A549 (cell line): ENCODE measurements around the gene TRABD2A.

Source experiments
- CBX2 ChIP-seq: fragments of 200-600 bp; sonication (generic); IDR thresholded peaks from 2 replicates; pipeline ENCODE4 v1.6.1; 2016; ENCODE audit warnings: low read depth, mild to moderate bottlenecking, borderline replicate concordance
- CEBPB ChIP-seq, 2 experiments: fragments of >200 bp in 1 of 2; sonication (Bioruptor Twin) in 1 of 2; formaldehyde crosslinking in 1 of 2; IDR thresholded peaks; 2 replicates each; pipeline ENCODE4 v1.6.1; 2012 to 2016
- CTCF ChIP-seq: fragments of >200 bp; sonication (Bioruptor Twin); formaldehyde crosslinking; IDR thresholded peaks from 3 replicates; pipeline ENCODE4 v1.5.1; 2016
- EP300 ChIP-seq, 2 experiments: fragments of >200 bp; sonication (Bioruptor Twin); formaldehyde crosslinking; IDR thresholded peaks; 2 replicates in 1 of 2; 3 replicates in 1 of 2; pipeline ENCODE4 v1.6.1; 2016 to 2017
- HOXB13 ChIP-seq: fragments of 250-450 bp; sonication (Bioruptor Pico); IDR thresholded peaks from 2 replicates; pipeline ENCODE4 v1.5.0; 2020; ENCODE audit warnings: low read depth, mild to moderate bottlenecking, moderate library complexity
- MAX ChIP-seq: IDR thresholded peaks from 2 replicates; pipeline ENCODE4 v1.6.1; 2012
- MAZ ChIP-seq: fragments of 150-350 bp; IDR thresholded peaks from 2 replicates; pipeline ENCODE4 v1.6.1; 2014; ENCODE audit warnings: antibody characterized with exemption, low read depth, low read length, borderline replicate concordance
- PBX3 ChIP-seq: IDR thresholded peaks from 2 replicates; pipeline ENCODE4 v1.6.1; 2012
- POLR2AphosphoS2 ChIP-seq: conservative IDR thresholded peaks from 2 replicates; pipeline ENCODE4 v1.6.1; 2012; ENCODE audit warnings: low read length, improper control_type of control experiment, inconsistent platforms
- RAD21 ChIP-seq, 2 experiments: fragments of >200 bp in 1 of 2; sonication (Bioruptor Twin) in 1 of 2; formaldehyde crosslinking in 1 of 2; IDR thresholded peaks in 1 of 2; conservative IDR thresholded peaks in 1 of 2; 2 replicates in 1 of 2; 3 replicates in 1 of 2; pipeline ENCODE4 v1.6.1; 2012 to 2018; ENCODE audit warnings: inconsistent platforms in 1 of 2
- RNF2 ChIP-seq: fragments of 200-600 bp; sonication (generic); IDR thresholded peaks from 2 replicates; pipeline ENCODE4 v1.6.1; 2016; ENCODE audit warnings: low read depth, mild to moderate bottlenecking, antibody characterized with exemption, moderate library complexity, borderline replicate concordance
- ZFP36 ChIP-seq: fragments of 450-650 bp; IDR thresholded peaks from 2 replicates; pipeline ENCODE4 v1.6.1; 2014; ENCODE audit warnings: borderline replicate concordance; ENCODE audit not compliant: partially characterized antibody

- TF ChIP-seq CBX2 (no peak), CTCF (no peak), ZFP36 (no peak), CEBPB (IDR thresholded peaks at IDR 0.05) (no peak), PBX3 (no peak), HOXB13 (no peak), RNF2 (no peak), EP300 (IDR thresholded peaks at IDR 0.05) (no peak), RAD21 (conservative IDR thresholded peaks at IDR 0.05 in 1 of 2, IDR thresholded peaks at IDR 0.05 in 1 of 2) (no peak), MAZ (no peak), MAX (no peak), POLR2AphosphoS2 (no peak)
Measured at GRCh38 chr2:84891355-84892010, 10.6 kb upstream of the TRABD2A start.
